HG02840 (cell line): ENCODE measurements around the gene ZNF160.

Source experiments
- ATAC-seq: cut with Tn5 transposase; IDR thresholded peaks from one replicate; pipeline ENCODE4 v1.9.1; 2021; ENCODE audit warnings: mild to moderate bottlenecking, moderate library complexity, moderate number of reproducible peaks; ENCODE audit not compliant: unreplicated experiment, low FRiP score

The ZNF160 gene

DNA sequence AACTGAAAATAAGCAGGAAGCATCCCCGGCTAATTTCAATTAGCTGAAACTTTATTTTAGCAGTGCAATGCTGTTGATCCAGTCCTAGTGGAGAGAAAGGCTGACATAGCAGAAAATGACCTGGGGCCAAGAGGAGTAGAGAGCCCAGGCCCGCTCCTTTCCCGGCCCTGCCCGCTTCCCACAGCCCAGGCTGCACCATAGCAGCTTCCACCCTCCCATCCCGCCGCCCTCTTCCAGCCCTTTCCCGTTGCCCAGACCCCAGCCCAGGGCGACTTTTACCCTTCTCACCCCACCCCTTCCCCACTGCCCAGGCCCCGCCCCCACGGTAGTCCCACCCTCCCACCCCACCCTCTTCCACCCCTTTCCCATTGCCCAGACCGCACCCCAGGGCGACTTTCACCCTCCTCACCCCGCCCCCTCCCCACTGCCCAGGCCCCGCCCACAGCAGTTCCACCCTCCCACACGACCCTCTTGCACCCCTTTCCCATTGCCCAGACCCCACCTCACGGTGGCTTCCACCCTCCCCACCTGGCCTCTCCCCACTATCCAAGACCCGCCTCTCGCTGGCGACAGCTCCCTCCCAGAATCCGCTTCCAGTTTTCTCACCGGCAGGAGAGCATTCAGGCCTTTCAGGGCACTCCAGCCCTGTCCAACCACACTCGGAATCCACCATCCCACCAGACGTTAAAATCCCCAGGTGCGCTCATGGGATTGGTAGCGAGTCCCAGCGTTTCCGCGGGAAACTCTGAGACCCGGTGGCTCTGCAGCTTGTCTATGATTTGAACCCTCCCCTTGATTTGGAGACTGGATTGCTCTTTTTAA is 8.3 kb downstream of the ZNF160 start:
- no peak for ATAC-seq

DNA sequence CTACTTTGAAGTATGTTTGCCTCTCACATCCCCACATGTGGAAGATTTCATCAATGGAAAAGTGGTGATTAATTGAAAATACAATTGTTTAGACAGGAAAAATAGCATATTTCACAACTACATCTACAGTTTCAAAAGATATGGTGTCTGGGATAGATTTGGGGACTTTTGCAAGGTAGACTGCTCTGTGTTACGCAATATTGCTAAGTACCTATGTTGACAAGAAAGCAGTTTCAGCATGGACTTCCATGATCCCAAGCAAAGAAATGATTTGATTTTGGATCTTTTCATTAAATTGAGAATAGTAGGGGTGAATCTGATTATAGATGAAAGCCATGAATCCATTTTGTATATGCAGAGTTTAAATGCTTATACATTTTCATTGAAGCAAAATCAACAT is 10.5 kb downstream of the ZNF160 start:
- ATAC-seq: no peak

DNA sequence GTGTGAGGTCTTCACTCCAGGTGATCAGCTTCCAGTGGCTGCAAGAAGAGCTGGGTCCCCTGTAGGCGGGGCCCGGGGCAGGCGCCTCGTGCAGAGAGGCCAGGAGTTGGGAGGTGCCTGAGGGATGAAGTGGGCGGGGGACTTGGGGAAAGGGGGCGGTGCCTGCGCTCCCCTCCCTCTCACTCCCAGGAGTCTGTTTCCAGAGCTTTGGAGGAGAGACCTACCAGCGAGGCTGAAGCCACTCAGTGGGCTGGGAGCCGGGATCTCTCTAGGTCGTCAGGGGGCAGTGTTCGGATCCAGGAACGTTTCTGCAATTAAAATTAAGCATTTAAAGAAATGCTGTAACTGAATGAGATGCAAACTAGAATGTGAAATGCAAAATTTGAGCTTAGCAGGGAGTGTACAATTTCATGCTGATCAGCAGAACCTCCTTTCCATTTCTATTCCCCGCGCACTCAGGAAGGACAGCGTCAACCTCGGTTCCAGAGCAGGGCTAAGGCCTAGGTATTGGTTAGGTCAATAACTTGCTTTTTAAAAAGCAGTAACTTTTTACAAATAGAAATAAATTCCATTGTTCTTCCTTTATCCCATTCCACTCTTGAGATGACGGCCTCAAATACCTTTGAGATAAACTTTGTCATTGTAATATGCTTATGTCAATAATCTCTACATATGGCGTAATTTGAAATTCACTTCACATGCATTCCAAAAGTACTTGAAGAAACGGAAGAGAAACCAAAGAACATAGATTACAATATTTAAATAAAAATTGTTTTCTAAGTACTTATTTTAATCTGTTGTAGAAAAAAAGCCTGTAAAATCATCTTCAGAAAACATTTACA is 11.6 kb downstream of the ZNF160 start:
- no peak for ATAC-seq

DNA sequence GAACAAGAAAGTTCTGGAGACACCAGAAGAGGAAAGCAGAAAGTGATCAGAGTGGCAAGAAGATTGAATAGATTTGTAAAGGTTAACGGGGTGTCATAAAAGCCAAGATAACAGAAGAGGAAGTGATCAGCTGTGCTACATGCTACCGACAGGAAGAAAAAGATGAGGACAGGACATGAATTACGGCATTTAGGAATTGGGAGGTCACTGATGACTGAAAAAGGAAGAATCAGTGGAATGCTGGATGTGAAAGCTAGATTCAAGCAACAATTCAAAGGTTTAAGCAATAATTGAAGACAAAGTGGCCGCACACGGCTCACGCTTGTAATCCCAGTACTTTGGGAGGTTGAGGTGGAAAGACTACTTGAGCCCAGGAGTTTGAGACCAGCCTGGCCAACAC is 15.1 kb downstream of the ZNF160 start:
- ATAC-seq: no peak

GRCh38 chr19:53086949-53087348 is 16.3 kb downstream of the ZNF160 start:
- no peak for ATAC-seq

GRCh38 chr19:53085496-53085895 is 17.7 kb downstream of the ZNF160 start:
- no peak for ATAC-seq

DNA sequence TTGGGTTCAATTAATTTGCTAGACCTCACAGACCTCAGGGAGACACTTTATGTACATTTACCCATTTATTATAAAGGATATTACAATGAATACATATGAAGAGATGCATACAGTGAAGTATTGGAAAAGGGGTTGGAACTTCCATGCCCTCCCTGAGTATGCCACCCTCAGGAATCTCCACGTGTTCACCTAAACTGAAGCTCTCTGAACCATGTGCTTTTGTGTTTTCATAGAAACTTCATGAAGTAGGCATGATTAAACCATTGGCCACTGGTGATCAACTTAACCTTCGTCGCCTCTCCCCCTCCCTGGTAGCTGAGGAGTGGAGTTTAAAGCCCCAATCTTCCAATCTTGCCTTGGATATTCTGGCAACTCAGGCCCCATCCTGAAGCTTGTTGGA is 20.3 kb downstream of the ZNF160 start:
- no peak for ATAC-seq

DNA sequence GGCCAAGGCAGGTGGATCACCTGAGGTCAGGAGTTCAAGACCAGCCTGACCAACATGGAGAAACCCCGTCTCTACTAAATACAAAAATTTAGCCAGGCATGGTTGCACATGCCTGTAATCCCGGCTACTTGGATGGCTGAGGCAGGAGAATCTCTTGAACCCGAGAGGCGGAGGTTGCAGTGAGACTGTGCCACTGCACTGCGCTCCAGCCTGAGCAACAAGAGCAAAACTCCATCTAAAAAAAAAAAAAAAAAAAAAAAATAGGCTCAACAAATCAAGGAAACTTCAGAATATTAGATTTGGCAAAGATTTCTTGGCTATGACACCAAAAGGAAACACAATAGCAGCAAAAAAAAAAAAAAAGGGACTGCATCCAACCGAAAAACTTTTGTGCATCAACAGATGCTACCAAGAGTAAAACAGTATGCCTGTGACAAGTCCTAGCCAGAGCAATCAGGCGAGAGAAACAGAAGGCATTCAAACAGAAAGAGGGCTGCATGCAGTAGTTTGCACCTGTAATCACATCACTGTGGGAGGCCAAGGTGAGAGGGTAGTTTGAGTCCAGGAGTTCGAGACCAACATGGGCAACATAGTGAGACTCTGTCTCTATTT is 23.8 kb downstream of the ZNF160 start:
- ATAC-seq: no peak

DNA sequence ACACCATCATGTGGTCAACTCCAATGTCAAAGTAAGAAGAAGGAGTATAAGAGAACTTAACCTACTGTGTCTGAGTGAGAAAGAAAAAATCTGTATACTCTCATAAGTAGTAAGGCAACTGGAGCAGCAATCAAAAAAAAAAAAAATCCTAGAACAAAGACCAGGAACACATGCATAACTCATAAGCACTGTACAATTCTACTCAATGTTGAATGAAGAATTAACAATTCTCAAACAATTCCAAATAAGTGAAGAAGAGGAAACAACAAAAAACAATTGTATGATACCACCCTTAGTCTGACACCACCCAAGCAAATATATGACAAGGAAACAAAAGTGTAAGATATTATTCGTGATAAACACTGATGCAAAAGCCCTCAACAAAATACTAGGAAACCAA is 24.6 kb downstream of the ZNF160 start:
- ATAC-seq: no peak

DNA sequence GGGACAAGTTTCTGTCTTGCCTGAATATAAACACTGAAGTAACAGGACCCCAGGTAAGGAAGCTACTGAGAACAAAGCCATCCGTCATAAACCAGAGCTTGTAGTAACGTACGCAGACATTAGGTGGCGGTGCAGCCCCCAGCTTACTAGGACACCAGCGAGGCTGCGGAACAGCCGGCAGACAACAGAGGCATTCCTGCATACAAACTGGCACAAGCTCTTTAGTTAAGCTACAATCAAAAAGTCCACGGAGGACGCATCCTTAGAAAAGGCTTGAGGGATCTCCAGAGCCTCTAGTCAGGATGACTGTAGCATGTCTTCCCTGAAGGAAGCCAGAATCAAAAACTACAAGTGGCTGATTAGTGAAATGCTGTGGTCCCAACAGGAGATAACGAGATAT is 26.2 kb downstream of the ZNF160 start:
- ATAC-seq: no peak

DNA sequence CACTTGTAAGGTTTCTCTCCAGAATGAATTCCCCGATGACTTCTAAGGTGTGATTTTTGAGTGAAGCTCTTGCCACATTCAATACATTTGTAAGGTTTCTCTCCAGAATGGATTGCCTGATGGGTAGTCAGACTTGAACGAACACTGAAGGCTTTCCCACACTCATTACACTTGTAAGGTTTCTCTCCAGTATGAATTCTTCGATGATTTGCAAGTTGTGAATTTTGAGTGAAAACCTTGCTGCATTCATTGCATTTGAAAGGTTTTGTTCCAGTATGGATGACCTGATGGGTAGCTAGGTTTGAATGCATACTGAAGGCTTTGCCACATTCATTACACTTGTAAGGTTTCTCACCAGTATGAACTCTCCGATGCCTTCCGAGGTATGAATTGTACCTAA is 34.4 kb downstream of the ZNF160 start:
- no peak for ATAC-seq

DNA sequence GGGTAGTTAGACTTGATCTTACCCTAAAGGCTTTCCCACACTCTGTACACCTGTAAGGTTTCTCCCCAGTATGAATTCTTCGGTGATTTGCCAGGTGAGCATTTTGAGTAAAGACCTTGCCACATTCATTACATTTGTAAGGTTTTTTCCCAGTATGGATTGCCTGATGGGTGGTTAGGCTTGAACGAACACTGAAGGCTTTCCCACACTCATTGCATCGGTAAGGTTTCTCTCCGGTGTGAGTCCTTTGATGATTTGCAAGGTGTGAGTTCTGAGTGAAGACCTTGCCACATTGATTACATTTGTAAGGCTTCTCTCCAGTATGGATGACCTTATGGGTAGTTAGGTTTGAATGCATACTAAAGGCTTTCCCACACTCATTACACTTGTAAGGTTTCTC is 35.0 kb downstream of the ZNF160 start:
- no peak for ATAC-seq

DNA sequence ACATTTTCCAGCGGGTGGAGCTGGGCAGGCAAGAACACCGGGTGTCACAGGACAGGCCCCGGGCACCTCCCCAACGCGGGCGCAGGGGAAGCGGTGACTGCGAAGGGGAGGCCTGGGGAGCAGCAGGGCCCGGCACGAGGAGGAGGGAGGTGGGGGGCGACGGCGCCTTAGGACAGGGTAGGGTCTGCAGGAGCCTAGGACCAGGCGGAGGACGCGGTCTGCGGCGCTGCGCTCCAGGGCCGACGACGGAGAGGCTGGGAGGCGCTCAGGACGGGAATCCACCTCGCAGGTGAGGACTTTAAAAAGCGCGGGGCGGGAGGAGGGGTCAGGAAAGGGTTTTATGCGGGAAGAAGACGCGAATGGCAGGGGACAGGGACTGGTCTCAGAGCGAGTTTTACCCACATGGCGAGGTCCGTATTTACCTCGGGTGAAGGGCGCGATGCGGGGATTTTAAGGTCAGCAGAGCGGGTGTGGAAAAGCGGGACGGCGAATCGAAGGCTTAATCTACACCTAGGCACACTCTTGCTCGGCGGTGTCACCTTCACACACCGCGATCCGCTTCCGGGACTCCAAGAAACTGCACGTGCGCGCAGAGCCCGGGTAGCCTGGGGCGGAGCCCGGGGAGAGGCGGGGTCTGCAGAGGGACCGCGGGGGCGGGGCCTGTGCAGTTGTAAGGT is 45.2 kb downstream of the ZNF160 start:
- ATAC-seq: no peak

DNA sequence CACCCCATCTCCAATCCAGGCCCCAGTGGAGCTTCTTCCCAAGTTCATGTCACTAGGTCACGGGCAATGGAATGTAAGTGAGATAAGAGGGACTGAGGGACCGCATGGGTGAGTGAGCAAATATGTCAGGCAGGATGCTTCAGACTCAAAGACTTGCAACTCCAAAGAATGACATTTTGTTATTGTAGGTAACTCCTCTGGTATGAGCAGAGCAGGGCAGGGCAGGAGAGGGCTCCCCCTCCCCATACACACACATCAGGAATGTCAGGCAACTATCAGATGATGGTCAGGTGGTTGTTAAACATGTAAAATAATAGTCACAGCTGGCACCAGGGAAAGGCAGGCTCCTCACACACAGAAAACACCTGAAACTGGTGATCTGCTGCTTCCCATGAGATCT is 48.1 kb downstream of the ZNF160 start:
- no peak for ATAC-seq

DNA sequence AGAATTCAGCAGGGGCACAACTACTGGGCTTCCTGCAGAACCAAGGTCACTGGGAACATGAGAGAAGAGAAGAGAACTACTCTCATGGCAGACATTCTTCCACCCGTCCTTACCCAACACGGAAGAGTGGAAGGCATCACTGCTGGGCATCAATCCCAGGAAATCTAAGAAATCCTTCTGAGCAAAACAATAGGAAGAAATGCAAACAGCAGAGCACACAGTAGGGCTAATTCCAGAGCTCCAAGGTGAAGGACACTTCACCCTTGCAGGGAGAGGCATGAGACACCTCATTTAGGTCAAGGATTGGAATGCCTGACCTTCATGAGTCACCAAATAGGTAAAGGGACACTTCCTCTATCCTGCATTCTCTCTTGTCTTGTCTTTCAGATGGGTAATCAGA is 55.8 kb downstream of the ZNF160 start:
- ATAC-seq: no peak

DNA sequence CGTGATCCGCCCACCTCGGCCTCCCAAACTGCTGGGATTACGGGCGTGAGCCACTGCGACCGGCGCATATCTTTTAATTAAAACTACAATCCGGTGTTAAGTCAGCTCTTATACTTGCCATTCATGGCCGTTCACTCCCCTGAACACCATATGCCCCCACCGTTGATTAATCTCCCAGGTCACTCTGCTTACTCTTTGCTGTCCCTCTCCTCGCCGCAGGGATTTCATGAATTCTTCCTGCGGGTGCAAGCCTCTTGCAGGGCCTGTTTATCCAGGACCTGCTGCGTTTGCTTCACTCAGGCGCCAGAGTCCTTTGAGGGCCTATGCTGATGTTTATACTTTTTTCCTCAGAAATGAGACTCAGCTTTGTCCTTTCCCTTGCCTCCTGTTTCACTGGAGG is 57.7 kb downstream of the ZNF160 start:
- ATAC-seq: no peak

DNA sequence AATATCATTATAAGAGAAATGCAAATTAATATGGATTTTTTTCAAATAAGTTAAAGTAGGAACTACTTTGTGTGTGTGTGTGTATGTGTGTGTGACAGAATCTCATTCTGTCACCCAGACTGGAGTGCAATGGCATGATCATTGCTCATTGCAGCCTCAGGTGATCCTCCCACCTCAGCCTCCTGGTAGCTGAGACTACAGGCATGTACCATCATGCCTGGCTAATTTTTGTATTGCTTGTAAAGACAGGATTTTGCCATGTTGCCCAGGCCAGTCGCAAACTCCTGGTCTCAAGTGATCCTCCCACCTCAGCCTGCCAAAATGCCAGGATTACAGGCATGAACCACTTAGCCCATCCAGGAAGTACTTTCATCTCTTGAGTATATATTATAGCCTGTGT is 61.9 kb downstream of the ZNF160 start:
- ATAC-seq: no peak

DNA sequence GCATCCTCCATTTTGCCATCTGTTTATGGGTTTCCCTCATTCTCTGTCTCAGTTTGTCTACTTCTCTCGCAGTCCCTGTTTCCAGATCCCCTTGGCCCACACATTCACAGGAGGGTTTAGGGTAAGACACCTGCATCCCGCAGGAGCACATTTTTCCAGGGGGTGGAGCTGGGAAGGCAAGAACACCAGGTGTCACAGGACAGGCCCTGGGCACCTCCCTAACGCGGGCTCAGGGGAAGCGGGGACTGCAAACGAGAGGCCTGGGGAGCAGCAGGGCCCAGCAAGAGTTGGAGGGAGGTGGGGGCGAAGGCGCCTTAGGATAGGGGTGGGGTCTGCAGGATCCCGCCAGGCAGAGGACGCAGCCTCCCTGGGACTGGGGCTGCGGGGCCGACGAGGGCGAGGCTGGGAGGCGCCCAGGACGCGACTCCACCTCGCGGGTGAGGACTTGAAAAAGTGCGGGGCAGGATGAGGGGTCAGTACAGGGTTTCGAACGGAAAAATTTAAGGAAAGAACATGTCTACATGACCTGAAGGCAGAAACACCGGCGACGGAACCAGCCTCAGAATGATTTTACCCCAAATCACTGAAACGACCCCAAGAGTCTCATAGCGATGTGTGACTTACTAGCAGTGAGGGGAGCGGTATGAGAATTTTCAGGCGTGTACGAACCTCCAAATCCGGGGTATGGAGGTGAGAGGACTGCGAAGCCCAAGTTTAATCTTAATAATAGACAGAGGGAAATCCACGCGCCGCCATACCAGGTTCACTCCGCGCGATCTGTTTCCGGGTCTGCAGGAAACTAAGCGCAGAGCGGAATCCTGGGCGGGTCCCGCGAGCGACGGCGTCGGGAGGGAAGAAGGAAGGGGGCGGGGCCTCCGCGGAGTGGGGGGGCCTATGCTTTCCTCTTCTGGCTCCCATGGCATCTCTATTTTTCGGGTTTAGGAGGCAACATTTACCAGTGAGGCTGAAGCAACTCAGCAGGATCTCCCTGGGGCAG is 65.8 kb downstream of the ZNF160 start:
- ATAC-seq: no peak

- ATAC-seq: no peak
These were observed 68.1 kb downstream of the ZNF160 start for GRCh38 chr19:53034948-53035675.
